MM.1S (cell line): ENCODE results near the gene TTC28.

Experiments used
- DNase-seq: peaks from one replicate; pipeline ENCODE4 v3.0.0-alpha.2; 2015
- H2AFZ ChIP-seq: fragments of 300-600 bp; sonication (generic); 2 replicates; pipeline ENCODE4 v1.6.0; 2016; ENCODE audit warnings: antibody characterized with exemption, low read length
- H3F3A ChIP-seq: fragments of 300-600 bp; sonication (generic); 2 replicates; pipeline ENCODE4 v1.6.1; 2016; ENCODE audit warnings: mild to moderate bottlenecking, antibody characterized with exemption, low read length, moderate library complexity, mixed read lengths; ENCODE audit not compliant: insufficient read depth
- H3K27ac ChIP-seq: fragments of 300-600 bp; sonication (generic); 2 replicates; pipeline ENCODE4 v1.5.1; 2016; ENCODE audit warnings: mild to moderate bottlenecking, low read length
- H3K27me3 ChIP-seq: fragments of 300-600 bp; sonication (generic); replicated peaks from 2 replicates; pipeline ENCODE4 v1.6.0; 2016; ENCODE audit warnings: low read length; ENCODE audit not compliant: insufficient read depth
- H3K36me3 ChIP-seq: fragments of 300-600 bp; sonication (generic); replicated peaks from 2 replicates; pipeline ENCODE4 v1.6.1; 2016; ENCODE audit warnings: mild to moderate bottlenecking, low read length, mixed read lengths; ENCODE audit not compliant: insufficient read depth
- H3K4me1 ChIP-seq: fragments of 300-600 bp; sonication (generic); 2 replicates; pipeline ENCODE4 v1.6.1; 2016; ENCODE audit warnings: low read length, mixed read lengths
- H3K4me2 ChIP-seq: fragments of 300-600 bp; sonication (generic); 2 replicates; pipeline ENCODE4 v1.6.0; 2016; ENCODE audit warnings: low read depth, low read length
- H3K4me3 ChIP-seq: fragments of 300-600 bp; sonication (generic); 2 replicates; pipeline ENCODE4 v1.5.1; 2016; ENCODE audit warnings: low read length, mixed read lengths
- H3K79me2 ChIP-seq: fragments of 300-600 bp; sonication (generic); 2 replicates; pipeline ENCODE4 v1.6.1; 2016; ENCODE audit warnings: mixed run types, low read length, mixed read lengths
- H3K9ac ChIP-seq: fragments of 300-600 bp; sonication (generic); 2 replicates; pipeline ENCODE4 v1.6.1; 2016; ENCODE audit warnings: low read length, mixed read lengths
- H3K9me2 ChIP-seq: fragments of 300-600 bp; sonication (generic); replicated peaks from 2 replicates; pipeline ENCODE4 v1.6.1; 2016; ENCODE audit warnings: mild to moderate bottlenecking, low read length, mixed read lengths; ENCODE audit not compliant: insufficient read depth
- H3K9me3 ChIP-seq: fragments of 300-600 bp; sonication (generic); replicated peaks from 2 replicates; pipeline ENCODE4 v1.6.1; 2016; ENCODE audit warnings: mild to moderate bottlenecking, low read length, mixed read lengths; ENCODE audit not compliant: insufficient read depth
- H4K20me1 ChIP-seq: fragments of 300-600 bp; sonication (generic); 2 replicates; pipeline ENCODE4 v1.6.1; 2016; ENCODE audit warnings: mild to moderate bottlenecking, low read length, moderate library complexity, mixed read lengths; ENCODE audit not compliant: insufficient read depth
- EZH2 ChIP-seq: fragments of 300-600 bp; sonication (generic); optimal IDR thresholded peaks from 2 replicates; pipeline ENCODE3; 2017; ENCODE audit warnings: low read depth, mild to moderate bottlenecking, antibody characterized with exemption, low read length, mixed read lengths
- EZH2phosphoT487 ChIP-seq: fragments of 300-600 bp; sonication (generic); IDR thresholded peaks from 2 replicates; pipeline ENCODE4 v1.6.1; 2018; ENCODE audit warnings: antibody characterized with exemption, low read length
- TF ChIP-seq, protein P1 (sequence below): fragments of 300-600 bp; sonication (generic); IDR thresholded peaks from 2 replicates; pipeline ENCODE4 v1.5.1; 2016; ENCODE audit warnings: antibody characterized with exemption, low read length, mixed read lengths

TTC28 gene

DNA sequence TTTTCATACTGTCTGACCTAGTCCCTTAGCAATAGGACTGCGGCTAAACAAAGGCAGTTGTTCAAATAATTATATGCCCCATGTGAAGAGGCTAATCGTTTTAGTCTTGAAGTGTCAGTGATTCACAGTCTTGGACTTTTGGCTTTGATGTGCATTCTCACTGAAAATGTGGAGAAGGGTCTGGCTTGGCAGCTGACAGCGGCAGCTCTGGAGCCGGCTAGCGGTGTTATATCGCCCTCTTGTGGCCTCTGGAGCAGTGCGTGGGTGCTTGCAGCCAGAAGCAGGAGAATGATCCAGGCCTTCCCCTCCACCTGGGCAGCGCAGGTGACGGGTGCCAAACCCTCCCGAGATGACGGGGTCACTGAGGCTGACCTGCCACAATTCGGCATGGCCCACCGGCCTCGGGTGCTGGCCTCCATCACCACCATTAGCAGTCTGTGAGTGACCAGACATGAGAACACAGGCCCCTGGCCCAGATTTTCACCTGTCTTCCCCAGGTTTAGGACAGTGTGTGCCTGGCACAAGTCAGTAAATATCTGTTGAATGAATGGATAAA, 670.3 kb downstream of the TTC28 start:
- Histone ChIP-seq H3K9me3 (no peaks in the 10 kb centered on the region), H3K79me2 (no peaks in the 10 kb centered on the region), H3K9ac (no peak overlapping the region), H2AFZ (no peak overlapping the region), H3K36me3 (no peaks in the 10 kb centered on the region), H3K4me2 (no peak overlapping the region), H3K27me3 (no peaks in the 10 kb centered on the region), H3F3A (no peaks in the 10 kb centered on the region), H3K9me2 (no peaks in the 10 kb centered on the region), H3K4me1 (no peaks in the 10 kb centered on the region), H3K4me3 (no peak overlapping the region), H4K20me1 (no peaks in the 10 kb centered on the region), H3K27ac (no peak overlapping the region)
- no peak for TF ChIP-seq EZH2phosphoT487
- TF ChIP-seq, protein P1, sequence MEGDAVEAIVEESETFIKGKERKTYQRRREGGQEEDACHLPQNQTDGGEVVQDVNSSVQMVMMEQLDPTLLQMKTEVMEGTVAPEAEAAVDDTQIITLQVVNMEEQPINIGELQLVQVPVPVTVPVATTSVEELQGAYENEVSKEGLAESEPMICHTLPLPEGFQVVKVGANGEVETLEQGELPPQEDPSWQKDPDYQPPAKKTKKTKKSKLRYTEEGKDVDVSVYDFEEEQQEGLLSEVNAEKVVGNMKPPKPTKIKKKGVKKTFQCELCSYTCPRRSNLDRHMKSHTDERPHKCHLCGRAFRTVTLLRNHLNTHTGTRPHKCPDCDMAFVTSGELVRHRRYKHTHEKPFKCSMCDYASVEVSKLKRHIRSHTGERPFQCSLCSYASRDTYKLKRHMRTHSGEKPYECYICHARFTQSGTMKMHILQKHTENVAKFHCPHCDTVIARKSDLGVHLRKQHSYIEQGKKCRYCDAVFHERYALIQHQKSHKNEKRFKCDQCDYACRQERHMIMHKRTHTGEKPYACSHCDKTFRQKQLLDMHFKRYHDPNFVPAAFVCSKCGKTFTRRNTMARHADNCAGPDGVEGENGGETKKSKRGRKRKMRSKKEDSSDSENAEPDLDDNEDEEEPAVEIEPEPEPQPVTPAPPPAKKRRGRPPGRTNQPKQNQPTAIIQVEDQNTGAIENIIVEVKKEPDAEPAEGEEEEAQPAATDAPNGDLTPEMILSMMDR: peak; percentile 96
- TF ChIP-seq EZH2: no peak
- DNase-seq: peak; percentile 62

DNA sequence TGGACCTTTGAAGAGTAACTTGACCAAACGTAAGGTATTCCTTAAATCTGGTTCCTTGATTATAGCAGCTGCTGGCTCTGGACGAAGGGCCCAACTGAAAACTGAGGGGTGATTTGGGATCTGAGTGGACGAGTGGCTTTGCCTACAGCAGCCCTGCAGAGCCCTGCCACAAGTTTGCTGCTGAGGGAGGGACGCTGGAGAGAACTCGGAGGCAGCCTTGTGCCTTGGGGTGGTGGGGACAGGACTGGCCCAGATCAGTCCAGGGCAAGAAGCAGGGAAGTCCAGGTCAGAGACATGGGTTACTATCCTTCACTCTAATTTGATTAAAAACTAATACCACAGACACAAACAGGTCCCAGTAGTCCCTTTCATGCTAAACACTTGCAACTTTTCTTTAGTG, 671.0 kb downstream of the TTC28 start:
- no peaks in the 10 kb centered on the region for H3K9me3 ChIP-seq
- H3F3A ChIP-seq: no peaks in the 10 kb centered on the region
- H3K4me1 ChIP-seq: no peaks in the 10 kb centered on the region
- H4K20me1 ChIP-seq: no peaks in the 10 kb centered on the region
- H3K4me2 ChIP-seq: no peak overlapping the region
- TF ChIP-seq EZH2 (no peak), EZH2phosphoT487 (no peak)
- TF ChIP-seq, protein P1: no peak
- no peak for DNase-seq
- H3K79me2 ChIP-seq: no peaks in the 10 kb centered on the region
- H2AFZ ChIP-seq: no peak overlapping the region
- no peaks in the 10 kb centered on the region for H3K9me2 ChIP-seq
- H3K9ac ChIP-seq: no peak overlapping the region
- no peaks in the 10 kb centered on the region for H3K27me3 ChIP-seq
- no peaks in the 10 kb centered on the region for H3K36me3 ChIP-seq
- H3K4me3 ChIP-seq: no peak overlapping the region
- H3K27ac ChIP-seq: no peak overlapping the region

DNA sequence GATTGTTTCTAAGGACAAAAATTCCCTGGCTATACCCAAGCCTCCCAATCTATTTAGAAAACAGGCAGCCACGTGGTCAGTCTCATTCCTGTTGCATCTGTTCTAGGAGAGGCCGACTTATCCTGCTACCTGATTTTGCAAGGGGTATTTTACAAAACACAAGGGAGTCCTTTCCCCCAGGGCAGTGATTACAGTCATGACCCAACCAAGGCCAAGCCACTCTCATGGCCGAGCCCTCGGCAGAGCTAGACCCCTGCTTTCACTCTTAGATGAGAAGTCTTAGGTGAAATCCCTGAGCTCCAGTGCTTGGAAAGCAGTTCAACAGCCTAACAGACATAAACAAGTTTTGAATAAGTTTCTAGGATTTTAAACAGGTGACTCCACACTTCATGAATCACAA, 671.6 kb downstream of the TTC28 start:
- Histone ChIP-seq H3K4me3 (no peak overlapping the region), H3K4me1 (no peaks in the 10 kb centered on the region), H3K9ac (no peak overlapping the region), H3F3A (no peaks in the 10 kb centered on the region), H3K27me3 (no peaks in the 10 kb centered on the region), H3K36me3 (no peaks in the 10 kb centered on the region), H3K79me2 (no peaks in the 10 kb centered on the region), H4K20me1 (no peaks in the 10 kb centered on the region), H3K9me2 (no peaks in the 10 kb centered on the region), H3K4me2 (no peak overlapping the region), H2AFZ (no peak overlapping the region), H3K27ac (no peak overlapping the region), H3K9me3 (no peaks in the 10 kb centered on the region)
- TF ChIP-seq EZH2phosphoT487 (no peak), EZH2 (no peak)
- TF ChIP-seq, protein P1: no peak
- no peak for DNase-seq
